A549 (cell line): ENCODE measurements around the gene WDR70.

ENCODE experiments used
- CBX8 ChIP-seq: fragments of 200-600 bp; sonication (generic); IDR thresholded peaks from 2 replicates; pipeline ENCODE4 v1.6.1; 2016
- CTCF ChIP-seq: fragments of >200 bp; sonication (Bioruptor Twin); formaldehyde crosslinking; IDR thresholded peaks from 3 replicates; pipeline ENCODE4 v1.5.1; 2016
- KDM5A ChIP-seq: fragments of 200-600 bp; sonication (generic); IDR thresholded peaks from 2 replicates; pipeline ENCODE4 v1.6.1; 2016; ENCODE audit warnings: antibody characterized with exemption, mild to moderate bottlenecking
- MAX ChIP-seq: IDR thresholded peaks from 2 replicates; pipeline ENCODE4 v1.6.1; 2012
- NFE2L2 ChIP-seq: fragments of 150-350 bp; conservative IDR thresholded peaks from 2 replicates; pipeline ENCODE4 v1.6.1; 2014; ENCODE audit warnings: low read length
- POLR2A ChIP-seq: IDR thresholded peaks from 2 replicates; pipeline ENCODE4 v1.6.1; 2012; ENCODE audit warnings: mild to moderate bottlenecking, low read length
- RFX5 ChIP-seq: fragments of 450-650 bp; IDR thresholded peaks from 2 replicates; pipeline ENCODE4 v1.7.1; 2014; ENCODE audit warnings: antibody characterized with exemption, mild to moderate bottlenecking, moderate library complexity
- TF ChIP-seq, protein P1 (sequence below): fragments of 450-650 bp; IDR thresholded peaks from 2 replicates; pipeline ENCODE4 v1.6.1; 2014; ENCODE audit warnings: antibody characterized with exemption

DNA sequence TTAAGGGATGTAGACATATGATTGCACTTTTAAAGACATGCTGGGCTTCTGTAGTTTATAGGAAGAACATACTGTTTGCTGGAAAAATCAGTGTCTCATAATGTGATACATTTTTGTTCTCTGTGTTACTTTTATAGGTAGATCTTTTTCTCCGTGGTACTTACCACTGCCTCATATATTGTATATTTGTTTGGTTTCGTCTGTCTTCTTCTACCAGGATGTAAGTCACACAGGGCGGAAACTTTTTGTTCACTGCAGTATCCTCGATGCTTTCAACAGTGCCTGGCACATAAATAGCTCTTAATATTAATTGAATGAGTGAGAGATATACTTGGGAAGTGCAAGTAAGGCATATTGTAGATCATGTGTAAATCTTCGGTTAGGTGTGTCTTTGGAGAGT is 325.3 kb downstream of the WDR70 start:
- TF ChIP-seq CTCF, result no peak
- TF ChIP-seq NFE2L2, result no peak
- TF ChIP-seq, protein P1, sequence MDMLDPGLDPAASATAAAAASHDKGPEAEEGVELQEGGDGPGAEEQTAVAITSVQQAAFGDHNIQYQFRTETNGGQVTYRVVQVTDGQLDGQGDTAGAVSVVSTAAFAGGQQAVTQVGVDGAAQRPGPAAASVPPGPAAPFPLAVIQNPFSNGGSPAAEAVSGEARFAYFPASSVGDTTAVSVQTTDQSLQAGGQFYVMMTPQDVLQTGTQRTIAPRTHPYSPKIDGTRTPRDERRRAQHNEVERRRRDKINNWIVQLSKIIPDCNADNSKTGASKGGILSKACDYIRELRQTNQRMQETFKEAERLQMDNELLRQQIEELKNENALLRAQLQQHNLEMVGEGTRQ, result no peak
- TF ChIP-seq RFX5, result no peak
- TF ChIP-seq POLR2A, result no peak
- no peak for TF ChIP-seq KDM5A
- no peak for TF ChIP-seq MAX
- no peak for TF ChIP-seq CBX8
